GM13977 (cell line): Measurements from ENCODE around the gene NSUN3.

Experiments
- DNase-seq: peaks from one replicate; pipeline ENCODE4 v3.0.0; 2012; ENCODE audit warnings: low spot score
- in situ Hi-C: fragments of 300-500 bp; cut with MboI; formaldehyde crosslinking; loops from one replicate; pipeline ENCODE4 v1.12.0; 2022; ENCODE audit warnings: low sequenced_read_pairs, low pct_unique_long_range_greater_than_20kb, mixed read lengths, inconsistent platforms; ENCODE audit not compliant: unreplicated experiment
- TF ChIP-seq, protein P1 (sequence below): IDR thresholded peaks from 2 replicates; pipeline ENCODE4 v1.5.1; 2012; ENCODE audit warnings: mild to moderate bottlenecking, control low read depth; ENCODE audit not compliant: insufficient read depth; ENCODE audit errors: extremely low read depth, missing control alignments

The NSUN3 gene

DNA sequence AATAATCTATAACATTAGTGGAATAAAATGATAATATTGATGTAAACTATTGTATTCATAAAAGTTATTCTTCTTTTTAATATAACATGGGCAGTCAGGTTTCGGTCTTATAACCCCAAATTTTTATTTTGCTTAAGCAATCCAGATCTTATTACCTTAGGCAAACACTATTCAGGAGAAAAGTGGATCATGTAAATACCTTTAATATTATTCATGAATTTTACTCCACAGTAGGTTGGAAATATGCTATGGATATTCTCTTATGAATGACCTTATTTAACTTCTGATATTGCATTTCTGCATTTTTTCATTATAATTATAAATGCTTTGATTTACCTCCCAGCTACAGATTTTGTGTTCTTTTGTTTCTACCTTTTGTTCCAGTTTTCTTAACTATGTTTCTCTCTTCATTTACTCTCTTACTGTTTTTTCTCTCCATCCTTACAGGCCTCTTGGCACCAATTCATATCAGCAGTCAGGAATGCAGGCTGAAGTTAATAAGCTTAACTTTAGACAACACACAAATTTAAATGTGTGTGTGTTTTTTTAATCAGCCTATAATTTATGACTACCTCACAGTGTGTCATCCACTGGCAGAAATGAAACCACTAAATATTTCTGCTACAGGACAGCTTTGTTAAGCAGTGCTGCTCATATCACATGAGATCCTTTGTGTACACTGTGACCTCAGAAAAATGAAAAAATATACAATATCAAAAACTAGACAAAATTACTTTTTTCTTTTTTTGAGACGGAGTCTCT, 111.0 kb downstream of the NSUN3 start:
- no peak for DNase-seq
- TF ChIP-seq, protein P1, sequence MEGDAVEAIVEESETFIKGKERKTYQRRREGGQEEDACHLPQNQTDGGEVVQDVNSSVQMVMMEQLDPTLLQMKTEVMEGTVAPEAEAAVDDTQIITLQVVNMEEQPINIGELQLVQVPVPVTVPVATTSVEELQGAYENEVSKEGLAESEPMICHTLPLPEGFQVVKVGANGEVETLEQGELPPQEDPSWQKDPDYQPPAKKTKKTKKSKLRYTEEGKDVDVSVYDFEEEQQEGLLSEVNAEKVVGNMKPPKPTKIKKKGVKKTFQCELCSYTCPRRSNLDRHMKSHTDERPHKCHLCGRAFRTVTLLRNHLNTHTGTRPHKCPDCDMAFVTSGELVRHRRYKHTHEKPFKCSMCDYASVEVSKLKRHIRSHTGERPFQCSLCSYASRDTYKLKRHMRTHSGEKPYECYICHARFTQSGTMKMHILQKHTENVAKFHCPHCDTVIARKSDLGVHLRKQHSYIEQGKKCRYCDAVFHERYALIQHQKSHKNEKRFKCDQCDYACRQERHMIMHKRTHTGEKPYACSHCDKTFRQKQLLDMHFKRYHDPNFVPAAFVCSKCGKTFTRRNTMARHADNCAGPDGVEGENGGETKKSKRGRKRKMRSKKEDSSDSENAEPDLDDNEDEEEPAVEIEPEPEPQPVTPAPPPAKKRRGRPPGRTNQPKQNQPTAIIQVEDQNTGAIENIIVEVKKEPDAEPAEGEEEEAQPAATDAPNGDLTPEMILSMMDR = no peak
- in situ Hi-C loops = no loop called here

DNA sequence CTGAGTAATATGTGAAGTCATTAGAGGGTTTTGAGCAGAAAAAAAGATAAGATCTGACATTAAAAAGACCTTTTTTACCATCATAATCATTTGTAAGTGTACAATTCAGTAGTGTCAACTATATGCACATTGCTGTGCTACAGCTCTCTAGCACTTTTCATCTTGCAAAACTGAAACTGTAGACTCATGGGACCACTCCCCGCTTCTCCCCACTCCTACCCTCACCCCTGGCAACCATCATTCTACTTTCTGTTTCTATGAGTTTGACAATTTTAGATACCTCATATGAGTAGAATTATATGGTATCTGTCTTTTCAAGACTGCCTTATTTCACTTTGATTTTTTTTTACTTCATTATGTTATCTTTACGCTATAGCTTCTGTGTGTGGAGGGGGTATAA, 112.8 kb downstream of the NSUN3 start:
- no peak for DNase-seq
- in situ Hi-C loops = no loop called here
- TF ChIP-seq, protein P1 = no peak

DNA sequence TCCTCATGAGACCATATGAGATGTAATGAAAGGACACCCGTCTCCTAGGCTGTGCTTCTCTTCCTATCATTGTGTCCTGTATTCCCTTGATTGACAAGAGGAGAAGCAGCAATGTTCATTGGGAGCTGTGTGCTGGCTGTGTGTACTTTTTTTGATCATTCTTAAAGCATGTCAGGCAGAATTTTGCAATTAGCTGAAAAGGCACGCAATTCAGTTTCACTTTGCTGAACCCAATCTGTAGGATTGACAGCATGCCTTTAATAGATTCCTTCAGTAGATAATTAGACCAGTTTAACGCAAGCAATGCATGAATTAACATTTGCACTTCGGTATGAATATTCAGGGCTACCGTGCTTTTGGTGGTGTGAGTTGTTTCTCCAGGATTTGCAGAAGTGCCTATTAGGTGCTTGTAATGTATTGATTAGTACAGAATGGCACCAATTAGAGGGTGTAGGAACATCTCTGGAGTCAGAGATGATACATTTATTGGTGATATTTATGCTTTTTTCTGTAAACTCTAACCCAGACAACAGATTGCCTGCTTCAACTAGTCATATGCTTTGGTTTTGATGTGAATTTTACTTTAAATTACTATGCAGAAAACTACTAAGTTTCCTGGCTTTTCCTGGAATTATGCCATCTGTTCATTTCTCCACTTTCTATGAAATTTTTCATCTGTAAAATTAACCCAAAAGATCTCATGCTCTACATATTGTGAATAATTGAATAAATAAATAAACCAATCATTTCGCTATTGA, 114.3 kb downstream of the NSUN3 start:
- in situ Hi-C loops = no loop called here
- TF ChIP-seq, protein P1 = no peak
- no peak for DNase-seq
